Uterus (tissue), 4 donors: ENCODE results near the gene EML6. TPM values are rescaled to one million over a fixed set of nuclear protein-coding genes. Genes with fewer than 3 reads are reported as not detected.

Source experiments
- DNase-seq, 2 donors: peaks; one replicate each; pipeline ENCODE4 v3.0.0-alpha.2; 2019 to 2020
- H3K27ac ChIP-seq, 2 donors: fragments of 200-600 bp; sonication (generic); 1 replicate in 1 of 2; 2 replicates in 1 of 2; pipeline ENCODE4 v1.5.1; 2016 to 2018
- H3K27me3 ChIP-seq, 2 donors: fragments of 200-600 bp; sonication (generic); one replicate each; pipeline ENCODE4 v1.5.1; 2018 to 2019; ENCODE audit warnings: control low read depth in 1 of 2
- H3K36me3 ChIP-seq, 2 donors: fragments of 200-600 bp; sonication (generic); one replicate each; pipeline ENCODE4 v1.5.1; 2019; ENCODE audit warnings: control low read depth in 1 of 2
- H3K4me1 ChIP-seq, 2 donors: fragments of 200-600 bp; sonication (generic); one replicate each; pipeline ENCODE4 v1.5.1; 2018 to 2019; ENCODE audit warnings: control low read depth in 1 of 2
- H3K4me3 ChIP-seq, 2 donors: fragments of 200-600 bp; sonication (generic); 1 replicate in 1 of 2; 2 replicates in 1 of 2; pipeline ENCODE4 v1.5.1; 2018 to 2019; ENCODE audit warnings: mild to moderate bottlenecking in 1 of 2
- H3K9me3 ChIP-seq, 2 donors: fragments of 200-600 bp; sonication (generic); one replicate each; pipeline ENCODE4 v1.5.1; 2019; ENCODE audit warnings: control low read depth in 1 of 2
- CTCF ChIP-seq, 4 experiments: fragments of 200-600 bp in 2 of 4; fragments of 450-650 bp in 2 of 4; sonication (generic) in 2 of 4; IDR thresholded peaks; one replicate each; pipeline ENCODE4 v1.5.1; 2016 to 2019; ENCODE audit warnings: antibody characterized with exemption in 4 of 4, mild to moderate bottlenecking in 2 of 4, moderate library complexity in 1 of 4
- POLR2A ChIP-seq, 2 donors: fragments of 450-650 bp; IDR thresholded peaks; one replicate each; pipeline ENCODE4 v1.6.1; 2016; ENCODE audit warnings: antibody characterized with exemption in 2 of 2, mild to moderate bottlenecking in 1 of 2, moderate library complexity in 1 of 2
- intact Hi-C: fragments of 100-400 bp; cut with DNase I; formaldehyde crosslinking; loops from one replicate; pipeline ENCODE4 v1.15.1; 2023; ENCODE audit warnings: low total_unique reads
- total RNA-seq, 4 donors: library from RNA; depleted of rRNA in 3 of 4; stranded (reverse); fragments of >200 nt in 3 of 4; gene quantifications; one replicate each; pipeline versions ENCODE4 v1.1.0 to v1.2.4, GENCODE V29; 2014 to 2023
- donor health status: DM: yes; HTN: yes; CAD: no.

EML6 gene
- total RNA-seq, 4 donors from 2014 or later, result 0.26 to 2.4 (median 1.5) TPM

DNA sequence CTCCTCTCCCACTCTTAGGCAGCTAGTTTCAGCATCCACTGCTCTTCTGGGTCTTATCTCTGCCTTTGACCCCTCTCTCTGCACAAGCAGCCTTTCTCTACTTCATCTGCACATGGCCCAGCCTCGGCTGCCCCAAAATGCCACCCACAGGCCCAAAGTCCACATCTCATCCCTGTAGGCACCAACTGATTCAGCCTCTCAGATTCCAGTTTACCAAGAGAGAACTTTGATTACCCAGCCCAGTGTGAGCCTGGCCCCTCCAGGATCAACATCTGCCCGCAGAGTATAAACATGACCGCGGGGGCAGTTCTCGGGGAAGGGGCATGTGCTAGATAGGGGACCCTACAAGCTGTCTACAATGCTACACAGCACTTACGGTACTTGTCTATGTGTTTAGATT lies 185.1 kb downstream of the EML6 start:
- no peaks in the 10 kb centered on the region for H3K27me3 ChIP-seq
- no peak for DNase-seq

GRCh38 chr2:54909001-54909400 lies 185.5 kb downstream of the EML6 start:
- intact Hi-C loops, result no loop called here
- Histone ChIP-seq H3K27ac (no peak overlapping the region), H3K4me3 (no peak overlapping the region), H3K9me3 (no peaks in the 10 kb centered on the region), H3K27me3 (no peaks in the 10 kb centered on the region), H3K36me3 (no peaks in the 10 kb centered on the region), H3K4me1 (no peaks in the 10 kb centered on the region)
- no peak for DNase-seq
- TF ChIP-seq CTCF (IDR thresholded peaks at IDR 0.05), result no peak
- TF ChIP-seq POLR2A (IDR thresholded peaks at IDR 0.05), result no peak

More for the DNA sequence above, 185.1 kb downstream of the EML6 start:
- Histone ChIP-seq H3K36me3 (no peaks in the 10 kb centered on the region), H3K4me1 (no peaks in the 10 kb centered on the region), H3K4me3 (no peak overlapping the region), H3K9me3 (no peaks in the 10 kb centered on the region), H3K27ac (no peak overlapping the region)
- intact Hi-C loops, result no loop called here
- TF ChIP-seq CTCF (IDR thresholded peaks at IDR 0.05), result no peak
- no peak for TF ChIP-seq POLR2A (IDR thresholded peaks at IDR 0.05)

- Histone ChIP-seq H3K9me3 (no peaks in the 10 kb centered on the region), H3K27me3 (no peaks in the 10 kb centered on the region), H3K27ac (no peak overlapping the region), H3K4me3 (no peak overlapping the region), H3K4me1 (no peaks in the 10 kb centered on the region), H3K36me3 (no peaks in the 10 kb centered on the region)
- TF ChIP-seq CTCF (IDR thresholded peaks at IDR 0.05) (no peak), POLR2A (IDR thresholded peaks at IDR 0.05) (no peak)
- DNase-seq, result no peak
- intact Hi-C loops, result no loop called here
Observed at GRCh38 chr2:54912305-54912704, 188.8 kb downstream of the EML6 start.

DNA sequence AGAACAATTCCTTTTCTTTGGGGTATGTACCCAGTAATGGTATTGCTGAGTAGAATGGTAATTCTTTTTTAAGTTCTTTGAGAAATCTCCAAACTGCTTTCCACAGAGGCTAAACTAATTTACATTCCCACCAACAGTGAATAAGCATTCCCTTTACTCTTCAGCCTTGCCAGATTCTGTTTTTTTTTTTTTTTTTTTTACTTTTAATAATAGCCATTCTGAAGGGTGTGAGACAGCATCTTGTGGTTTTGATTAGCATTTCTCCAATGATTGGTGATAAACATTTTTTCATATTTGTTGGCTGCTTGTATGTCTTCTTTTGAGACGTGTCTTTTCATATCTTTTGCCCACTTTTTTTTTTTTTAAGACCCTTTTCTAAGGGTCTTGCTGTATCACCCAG lies 189.4 kb downstream of the EML6 start:
- Histone ChIP-seq H3K4me1 (no peaks in the 10 kb centered on the region), H3K36me3 (no peaks in the 10 kb centered on the region), H3K4me3 (no peak overlapping the region), H3K9me3 (no peaks in the 10 kb centered on the region), H3K27ac (no peak overlapping the region), H3K27me3 (no peaks in the 10 kb centered on the region)
- no peak for DNase-seq
- intact Hi-C loops, result no loop called here
- TF ChIP-seq CTCF (IDR thresholded peaks at IDR 0.05) (no peak), POLR2A (IDR thresholded peaks at IDR 0.05) (no peak)

- no peaks in the 10 kb centered on the region for H3K9me3 ChIP-seq
- no peaks in the 10 kb centered on the region for H3K27me3 ChIP-seq
- no peak for DNase-seq
- H3K27ac ChIP-seq, result no peak overlapping the region
- TF ChIP-seq POLR2A (IDR thresholded peaks at IDR 0.05), result no peak
- no peak for TF ChIP-seq CTCF (IDR thresholded peaks at IDR 0.05)
- no peak overlapping the region for H3K4me3 ChIP-seq
- H3K4me1 ChIP-seq, result no peaks in the 10 kb centered on the region
- no peaks in the 10 kb centered on the region for H3K36me3 ChIP-seq
- intact Hi-C loops, result no loop called here
Observed at GRCh38 chr2:54914637-54915036, 191.2 kb downstream of the EML6 start.
